Thyroid gland (tissue), 4 donors: ENCODE results near the gene GRK2.

Experiments used
- CTCF ChIP-seq, 6 experiments: fragments of 200-600 bp in 3 of 6; fragments of 450-650 bp in 3 of 6; sonication (generic) in 3 of 6; IDR thresholded peaks; one replicate each; pipeline ENCODE4 v1.5.1; 2016 to 2019; ENCODE audit warnings: antibody characterized with exemption in 6 of 6, mild to moderate bottlenecking in 2 of 6, inconsistent platforms in 1 of 6, moderate library complexity in 1 of 6
- POLR2A ChIP-seq, 2 donors: fragments of 450-650 bp; IDR thresholded peaks; one replicate each; pipeline ENCODE4 v1.6.1; 2017; ENCODE audit warnings: antibody characterized with exemption in 2 of 2, mild to moderate bottlenecking in 2 of 2, moderate library complexity in 1 of 2

- TF ChIP-seq CTCF (IDR thresholded peaks at IDR 0.05) (no peak), POLR2A (IDR thresholded peaks at IDR 0.05) (no peak)
Observed at GRCh38 chr11:67255353-67255752, 10.9 kb upstream of the GRK2 start.
